Natural killer cell treated with Interleukin-12 subunit alpha and Interleukin-12 subunit beta and Interleukin-15 and Interleukin-18, amount 100 ng/mL, for 72 hours (primary cell): ENCODE measurements around the gene FAM186B. TPM values are rescaled to one million over a fixed set of nuclear protein-coding genes. Genes with fewer than 3 reads are reported as not detected.
A peak's percentile ranks its signal among the peaks of the same experiment; 100 is the strongest.

ENCODE experiments used
- ATAC-seq, 2 donors: fragments of 150-1000 bp; cut with Tn5 transposase in 1 of 2; sonication (Bioruptor Pico), chemical (Tn5 transposase) in 1 of 2; 2 replicates each; pipeline ENCODE4 v1.10.0; 2021
- DNase-seq: peaks from one replicate; pipeline ENCODE4 v3.0.0; 2022; ENCODE audit warnings: low spot score
- H3K27ac Mint-ChIP-seq, 2 donors: 1 replicate in 1 of 2; 2 replicates in 1 of 2; pipeline ENCODE4 v1.8.0; 2022; ENCODE audit warnings: mixed read lengths in 2 of 2, mild to moderate bottlenecking in 1 of 2, moderate library complexity in 1 of 2
- H3K27me3 Mint-ChIP-seq, 2 donors: 1 replicate in 1 of 2; 2 replicates in 1 of 2; pipeline ENCODE4 v1.8.0; 2022; ENCODE audit warnings: mixed read lengths in 2 of 2
- H3K36me3 Mint-ChIP-seq: one replicate; pipeline ENCODE4 v1.8.0; 2022; ENCODE audit warnings: mixed read lengths
- H3K4me1 Mint-ChIP-seq, 2 donors: 1 replicate in 1 of 2; 2 replicates in 1 of 2; pipeline ENCODE4 v1.8.0; 2022; ENCODE audit warnings: low read depth in 2 of 2, mixed read lengths in 2 of 2, mild to moderate bottlenecking in 1 of 2
- H3K4me3 Mint-ChIP-seq: one replicate; pipeline ENCODE4 v1.8.0; 2022; ENCODE audit warnings: mixed read lengths
- H3K9me3 Mint-ChIP-seq: 2 replicates; pipeline ENCODE4 v1.8.0; 2022; ENCODE audit warnings: mixed read lengths
- total RNA-seq, 2 donors: library from RNA; stranded (reverse); gene quantifications; one replicate each; pipeline ENCODE4 v1.2.3, GENCODE V29; 2022

The FAM186B gene
- total RNA-seq, 2 donors from 2014 or later, result 2.0 to 2.3 TPM

- H3K27ac Mint-ChIP-seq, result no peak overlapping the region
- H3K4me1 Mint-ChIP-seq, result peaks cover 0 to 12% of the 10 kb centered on the region in 2 donors
Observed at GRCh38 chr12:49543221-49543913, 62.1 kb downstream of the FAM186B start.

GRCh38 chr12:49542592-49543160 lies 62.8 kb downstream of the FAM186B start:
- H3K27ac Mint-ChIP-seq, result no peak overlapping the region
- peaks cover 14 to 26% of the 10 kb centered on the region in 2 donors for H3K27me3 Mint-ChIP-seq
- ATAC-seq (no peak), DNase-seq (no peak)
- peaks cover 0 to 9% of the 10 kb centered on the region in 2 donors for H3K4me1 Mint-ChIP-seq
- no peaks in the 10 kb centered on the region for H3K36me3 Mint-ChIP-seq
- no peaks in the 10 kb centered on the region for H3K9me3 Mint-ChIP-seq
- no peak overlapping the region for H3K4me3 Mint-ChIP-seq

More at GRCh38 chr12:49543221-49543913, 62.1 kb downstream of the FAM186B start:
- Mint-ChIP-seq H3K4me3 (no peak overlapping the region), H3K36me3 (no peaks in the 10 kb centered on the region), H3K27me3 (peaks cover 20 to 29% of the 10 kb centered on the region in 2 donors), H3K9me3 (no peaks in the 10 kb centered on the region)
- ATAC-seq (no peak), DNase-seq (no peak)

- DNase-seq (no peak), ATAC-seq (no peak)
- H3K27ac Mint-ChIP-seq, result no peak overlapping the region
- H3K36me3 Mint-ChIP-seq, result no peaks in the 10 kb centered on the region
- no peaks in the 10 kb centered on the region for H3K9me3 Mint-ChIP-seq
- peaks cover 21% of the 10 kb centered on the region in 2 donors for H3K27me3 Mint-ChIP-seq
- peaks cover 0 to 11% of the 10 kb centered on the region in 2 donors for H3K4me1 Mint-ChIP-seq
- H3K4me3 Mint-ChIP-seq, result no peak overlapping the region
Observed at GRCh38 chr12:49541911-49542505, 63.4 kb downstream of the FAM186B start.

- Mint-ChIP-seq H3K4me3 (no peak overlapping the region), H3K36me3 (no peaks in the 10 kb centered on the region), H3K27ac (no peak overlapping the region), H3K27me3 (peaks cover 26 to 28% of the 10 kb centered on the region in 2 donors), H3K4me1 (peaks cover 0 to 11% of the 10 kb centered on the region in 2 donors), H3K9me3 (no peaks in the 10 kb centered on the region)
- DNase-seq, result no peak
- ATAC-seq, result no peak
Observed at GRCh38 chr12:49541140-49541861, 64.1 kb downstream of the FAM186B start.

GRCh38 chr12:49540229-49541139 lies 65.0 kb downstream of the FAM186B start:
- H3K36me3 Mint-ChIP-seq, result no peaks in the 10 kb centered on the region
- no peaks in the 10 kb centered on the region for H3K9me3 Mint-ChIP-seq
- H3K27ac Mint-ChIP-seq, result no peak overlapping the region
- peak overlapping the region; percentile 52 for H3K4me3 Mint-ChIP-seq
- no peak for DNase-seq
- no peak for ATAC-seq
- peaks cover 23 to 29% of the 10 kb centered on the region in 2 donors for H3K27me3 Mint-ChIP-seq
- H3K4me1 Mint-ChIP-seq, result peaks cover 0 to 11% of the 10 kb centered on the region in 2 donors

GRCh38 chr12:49539406-49540228 lies 65.8 kb downstream of the FAM186B start:
- ATAC-seq (no peak), DNase-seq (no peak)
- Mint-ChIP-seq H3K4me1 (peaks cover 0 to 11% of the 10 kb centered on the region in 2 donors), H3K9me3 (no peaks in the 10 kb centered on the region), H3K27ac (no peak overlapping the region), H3K4me3 (peak overlapping the region; percentile 52), H3K36me3 (no peaks in the 10 kb centered on the region), H3K27me3 (peaks cover 22 to 24% of the 10 kb centered on the region in 2 donors)

- DNase-seq (peak; percentile 86), ATAC-seq (peak; percentile 90)
- Mint-ChIP-seq H3K4me3 (peak within 1 kb of the TSS; percentile 34), H3K27me3 (peaks cover 21 to 22% of the 10 kb centered on the region in 2 donors), H3K4me1 (peaks cover 0 to 11% of the 10 kb centered on the region in 2 donors), H3K36me3 (no peaks in the 10 kb centered on the region), H3K27ac (no peak within 1 kb of the TSS), H3K9me3 (no peaks in the 10 kb centered on the region)
Observed at GRCh38 chr12:49538510-49539403, 66.7 kb downstream of the FAM186B start, which contains the start of gene KCNH3. TSS of gene KCNH3 (plus strand) at chr12:49539030. CDS start at chr12:49539417, 387 bp downstream.

- Mint-ChIP-seq H3K4me1 (peaks cover 0 to 11% of the 10 kb centered on the region in 2 donors), H3K36me3 (no peaks in the 10 kb centered on the region), H3K4me3 (peak overlapping the region; percentile 34), H3K9me3 (no peaks in the 10 kb centered on the region), H3K27me3 (peaks cover 19 to 22% of the 10 kb centered on the region in 2 donors), H3K27ac (no peak overlapping the region)
- ATAC-seq (peak in 1 of 2 donors; percentile 5), DNase-seq (no peak)
Observed at GRCh38 chr12:49537752-49538509, 67.5 kb downstream of the FAM186B start.
